ENCODE results near the gene IL17F.
A peak's percentile ranks its signal among the peaks of the same experiment; 100 is the strongest.

The IL17F gene

DNA sequence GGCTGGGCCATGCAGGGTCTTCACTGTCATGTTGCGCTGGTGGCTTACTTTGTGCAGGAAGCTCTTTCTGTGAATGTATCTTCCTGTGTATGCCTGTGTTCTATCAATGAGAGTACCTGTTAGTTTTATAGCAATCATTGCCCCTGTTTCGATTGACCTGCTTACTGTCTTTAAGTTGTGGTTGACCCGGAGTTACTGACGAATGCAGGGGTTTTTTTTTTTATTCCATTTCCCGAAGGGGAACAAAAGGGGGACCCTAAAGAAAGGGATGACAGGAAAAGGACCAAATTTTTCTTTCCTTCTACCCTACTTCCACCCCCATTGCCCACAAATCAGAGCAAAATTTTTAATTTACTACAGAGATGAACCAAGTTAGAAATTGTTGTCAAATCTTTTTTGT lies at the start of gene IL17F:
Gene IL17F (minus strand): TSS at position 101 of the 400 bp plus-strand sequence. CDS start 71 bp downstream, at position 30.
- no peak for DNase-seq (ENCODE audit: low spot score)

- DNase-seq (ENCODE audit: low spot score): no peak
Observed at GRCh38 chr6:52293067-52293466, 48.8 kb upstream of the IL17F start.

DNA sequence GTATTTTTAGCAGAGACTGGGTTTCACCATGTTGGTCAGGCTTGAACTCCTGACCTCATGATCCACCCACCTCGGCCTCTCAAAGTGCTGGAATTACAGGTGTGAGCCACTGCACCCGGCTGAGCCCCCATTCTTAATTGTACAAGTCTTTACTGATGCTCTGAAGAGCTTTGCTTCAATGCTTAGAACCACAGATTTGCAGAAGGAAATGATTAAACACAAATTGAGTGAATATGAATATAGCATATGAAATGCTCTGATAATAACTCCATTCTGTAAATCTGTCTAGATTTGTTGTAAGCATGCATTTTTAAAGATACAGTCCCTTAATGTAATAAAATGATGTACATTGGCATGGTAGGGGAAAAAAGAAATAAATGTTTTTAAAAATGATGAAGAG lies 44.5 kb upstream of the IL17F start:
- DNase-seq (ENCODE audit: low spot score): no peak

DNA sequence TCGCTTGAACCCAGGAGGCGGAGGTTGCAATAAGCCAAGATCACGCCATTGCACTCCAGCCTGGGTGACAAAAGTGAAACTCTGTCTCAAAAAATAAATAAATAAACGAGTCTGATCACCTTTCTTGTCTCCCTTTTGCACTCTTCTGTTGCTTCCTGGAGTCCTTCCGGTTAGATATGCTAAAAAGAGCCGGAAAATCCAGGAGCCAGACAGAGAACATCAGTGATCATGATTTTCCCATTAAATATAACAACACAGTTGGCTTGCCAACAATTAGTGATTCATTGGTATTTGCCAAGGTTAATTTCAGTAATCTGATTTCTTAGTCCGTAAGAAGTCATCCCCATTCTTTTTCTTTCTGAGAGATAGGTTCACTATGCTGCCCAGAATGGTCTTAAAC lies 43.9 kb upstream of the IL17F start:
- no peak for DNase-seq (ENCODE audit: low spot score)

DNA sequence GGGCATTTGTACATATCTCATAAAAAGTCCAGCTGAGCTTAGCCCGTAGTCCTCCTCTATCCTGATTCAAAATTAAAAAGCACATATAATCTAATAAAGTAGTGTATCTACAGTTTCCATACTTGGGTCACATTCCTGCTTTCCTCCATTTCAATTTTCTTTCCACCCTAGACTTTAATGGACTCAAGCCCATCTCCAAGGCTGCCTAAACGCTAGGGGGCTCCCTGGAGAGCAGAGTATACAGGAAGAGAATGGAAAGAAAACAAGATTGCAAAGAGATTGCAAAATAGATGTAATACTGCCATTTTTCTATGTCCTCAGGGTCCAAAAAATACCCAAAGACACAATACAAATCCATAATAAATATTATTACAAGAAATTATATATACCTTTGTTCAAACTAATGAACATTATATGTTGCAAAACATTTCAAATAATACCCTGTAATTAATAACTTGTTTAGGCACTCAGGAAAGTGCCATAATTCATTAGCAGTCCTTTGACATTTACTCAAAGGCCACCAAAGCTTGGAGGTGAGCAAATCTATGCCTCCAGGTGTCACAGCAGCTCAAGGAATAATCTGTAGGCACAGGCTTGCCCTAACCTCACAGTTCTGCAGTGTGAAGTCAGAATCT lies 42.6 kb upstream of the IL17F start:
- DNase-seq (ENCODE audit: low spot score): peak; percentile 70

DNA sequence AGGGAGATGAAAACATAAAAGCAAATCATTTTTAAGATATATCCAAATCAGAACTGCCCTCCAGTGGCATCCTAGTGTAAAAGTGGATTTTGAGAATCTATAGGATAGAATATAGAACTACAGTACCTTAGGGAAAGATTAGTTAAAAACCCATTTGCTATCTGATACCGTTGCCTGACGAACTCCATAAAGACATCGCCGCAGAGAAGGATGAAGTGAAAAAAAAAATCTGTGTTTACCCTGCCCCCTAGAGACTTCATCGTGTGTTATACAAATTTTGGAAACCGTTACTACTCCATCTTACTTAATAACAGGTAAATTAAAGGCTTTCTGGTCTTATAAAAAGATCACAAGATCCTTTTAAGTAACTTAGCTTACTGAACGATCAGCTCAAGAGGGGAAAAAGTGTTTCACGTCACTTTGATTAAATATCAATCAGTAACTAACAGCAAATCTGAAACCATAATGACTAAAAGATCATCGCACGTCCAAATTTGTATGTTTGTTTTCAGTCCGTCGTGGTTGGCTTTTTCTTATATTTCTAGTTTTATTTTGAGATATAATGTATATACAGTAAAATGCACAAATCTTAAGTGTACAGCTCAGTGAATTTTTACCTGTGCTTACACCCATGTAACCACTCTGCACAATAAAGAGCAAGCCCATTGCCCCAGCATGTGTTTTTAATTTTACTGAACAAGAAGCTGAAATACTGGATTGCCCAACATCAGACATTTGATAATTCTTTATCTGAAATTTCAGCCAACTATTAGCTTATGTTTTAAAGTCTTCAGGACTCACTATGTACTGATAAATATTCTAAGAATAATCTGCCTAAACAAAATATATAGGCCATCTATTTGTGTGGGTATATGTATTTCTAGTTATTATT lies 41.1 kb upstream of the IL17F start:
- no peak for DNase-seq (ENCODE audit: low spot score)

GRCh38 chr6:52284460-52285176 lies 40.3 kb upstream of the IL17F start, which contains the start of gene MCM3:
MCM3 (minus strand) TSS chr6:52284742; CDS start chr6:52284674, 68 bp downstream.
- DNase-seq (ENCODE audit: low spot score): peak; percentile 98

DNA sequence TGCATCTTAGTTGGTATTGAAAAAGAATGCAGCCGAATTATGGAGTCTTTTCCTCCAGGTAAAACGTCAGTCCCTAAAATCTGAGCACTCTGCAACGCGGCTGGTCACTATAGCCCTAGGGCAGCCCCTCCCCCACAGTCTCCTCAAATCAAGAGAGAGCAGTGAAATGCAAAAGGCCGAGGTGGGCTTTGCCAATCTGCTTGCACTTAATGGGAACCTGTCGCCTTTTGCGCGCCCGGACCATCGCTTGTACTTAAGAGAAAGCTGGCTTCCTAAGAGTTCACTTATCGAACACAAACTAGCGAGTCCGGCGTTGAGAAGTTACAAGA lies 39.8 kb upstream of the IL17F start:
- no peak for DNase-seq (ENCODE audit: low spot score)

DNA sequence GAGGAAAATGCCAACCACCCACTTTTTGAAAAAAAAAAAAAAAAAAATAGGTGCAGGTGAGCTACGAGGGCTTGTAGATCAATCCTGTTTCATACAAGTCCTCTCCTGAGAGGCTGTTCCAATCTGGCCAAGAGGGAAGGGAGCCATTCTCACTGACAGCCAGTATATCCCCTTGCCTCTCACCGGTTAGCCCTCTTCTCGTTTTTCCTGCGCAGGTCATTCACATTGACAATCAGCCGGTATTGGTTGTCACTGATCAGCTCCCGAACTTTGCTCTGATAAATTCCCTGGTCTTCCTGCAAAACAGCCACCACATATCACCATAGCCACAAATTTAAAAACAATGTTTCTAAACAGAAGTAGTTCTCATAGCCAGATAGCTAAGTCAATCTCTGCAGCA lies 38.8 kb upstream of the IL17F start:
- no peak for DNase-seq (ENCODE audit: low spot score)

- DNase-seq (ENCODE audit: low spot score): no peak
Observed at GRCh38 chr6:52276130-52276529, 31.8 kb upstream of the IL17F start.

- no peak for DNase-seq (ENCODE audit: low spot score)
Observed at GRCh38 chr6:52271852-52272460, 27.7 kb upstream of the IL17F start.

DNA sequence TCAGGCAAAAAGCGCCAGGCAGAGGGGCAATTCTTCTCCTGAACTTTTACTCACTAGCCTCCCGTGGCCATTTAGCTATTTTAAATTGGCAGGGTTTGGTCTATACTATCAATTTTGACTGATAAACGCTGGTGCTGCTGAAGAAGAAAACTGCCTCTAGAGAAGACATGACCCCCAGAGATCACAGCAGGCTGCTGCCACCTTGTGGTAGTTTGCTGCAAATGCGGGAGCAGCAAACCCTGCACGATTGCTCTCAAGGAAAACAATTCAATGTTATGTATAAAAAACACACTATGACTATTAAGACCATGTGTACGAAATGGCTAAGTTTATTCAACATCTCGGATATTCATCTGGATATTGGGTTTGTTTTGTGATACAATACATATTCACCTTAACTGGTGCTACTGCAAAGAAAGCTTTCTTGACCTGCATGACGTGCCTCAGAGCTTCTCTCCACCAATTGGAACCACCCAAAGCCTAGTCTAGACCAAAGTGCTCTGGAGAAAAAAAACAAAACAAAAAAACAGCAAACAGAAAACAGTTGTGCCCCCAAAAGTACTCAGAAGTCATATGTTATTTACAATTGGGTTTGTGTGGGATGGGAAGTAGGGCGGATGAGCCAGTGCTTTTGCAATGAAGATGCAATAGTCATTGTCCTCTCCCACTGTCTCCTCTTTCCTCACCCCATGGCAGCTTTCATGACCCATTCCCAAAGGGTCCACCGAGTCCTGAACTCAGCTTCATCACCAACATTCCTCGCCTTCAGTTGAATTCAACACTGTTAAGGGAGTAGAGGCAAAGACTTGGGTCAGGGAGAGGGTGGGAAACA lies 19.6 kb upstream of the IL17F start:
- DNase-seq (ENCODE audit: low spot score): peak; percentile 76

DNA sequence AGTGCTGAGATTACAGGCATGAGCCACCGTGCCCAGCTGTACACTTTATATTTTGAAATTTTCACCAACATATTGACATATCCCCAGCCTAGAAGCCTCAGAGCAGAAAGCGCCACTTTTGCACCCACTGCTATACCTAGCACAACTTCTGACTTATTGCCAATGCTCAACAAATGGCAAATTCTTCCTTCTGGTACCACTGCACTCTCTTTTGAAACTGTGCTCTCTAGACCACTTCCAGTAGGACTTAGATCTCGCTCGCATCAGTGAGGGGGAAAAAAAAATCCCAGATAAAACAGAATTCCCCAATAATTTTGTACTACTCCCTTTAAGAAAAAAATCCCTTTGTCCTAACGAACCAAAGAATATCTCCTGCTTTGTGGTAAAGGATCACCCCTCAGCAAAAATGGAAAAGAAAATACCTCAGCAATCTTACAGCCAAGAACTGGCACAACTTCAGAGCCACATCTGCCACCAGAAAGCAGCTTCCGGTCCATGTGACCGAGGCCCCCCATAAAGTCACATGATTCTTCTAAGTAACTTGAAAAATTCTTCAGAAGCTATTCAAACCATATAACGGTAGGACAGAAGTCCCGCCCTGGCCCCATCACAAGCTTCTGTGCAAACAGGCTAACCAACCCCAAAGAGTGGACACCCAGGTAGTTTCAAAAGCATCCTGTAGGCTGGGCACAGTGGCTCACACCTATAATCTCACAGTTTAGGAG lies 18.5 kb upstream of the IL17F start:
- no peak for DNase-seq (ENCODE audit: low spot score)

GRCh38 chr6:52261229-52261628 lies 16.9 kb upstream of the IL17F start:
- peak; percentile 62 for DNase-seq (ENCODE audit: low spot score)

DNA sequence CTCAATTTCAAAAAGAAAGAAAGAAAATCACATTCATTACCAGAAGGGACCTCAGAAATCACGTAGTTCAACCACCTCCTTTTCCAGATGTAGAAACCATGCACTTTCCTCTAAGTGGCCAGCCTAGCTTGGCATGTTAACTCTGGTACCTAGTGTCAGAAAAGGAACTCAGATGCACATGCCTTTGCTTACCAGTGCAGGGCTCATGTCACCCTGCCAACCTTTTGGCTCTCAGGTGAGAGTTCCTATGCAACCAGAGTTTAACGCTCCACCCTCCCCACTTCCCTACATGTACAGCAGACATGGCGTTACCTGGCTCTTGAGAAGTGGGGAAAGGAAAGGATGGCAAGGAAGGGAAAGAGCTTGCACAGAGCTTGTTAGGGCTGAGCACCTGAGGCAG lies 16.3 kb upstream of the IL17F start:
- no peak for DNase-seq (ENCODE audit: low spot score)

GRCh38 chr6:52255434-52255833 lies 11.1 kb upstream of the IL17F start:
- DNase-seq (ENCODE audit: low spot score): no peak

DNA sequence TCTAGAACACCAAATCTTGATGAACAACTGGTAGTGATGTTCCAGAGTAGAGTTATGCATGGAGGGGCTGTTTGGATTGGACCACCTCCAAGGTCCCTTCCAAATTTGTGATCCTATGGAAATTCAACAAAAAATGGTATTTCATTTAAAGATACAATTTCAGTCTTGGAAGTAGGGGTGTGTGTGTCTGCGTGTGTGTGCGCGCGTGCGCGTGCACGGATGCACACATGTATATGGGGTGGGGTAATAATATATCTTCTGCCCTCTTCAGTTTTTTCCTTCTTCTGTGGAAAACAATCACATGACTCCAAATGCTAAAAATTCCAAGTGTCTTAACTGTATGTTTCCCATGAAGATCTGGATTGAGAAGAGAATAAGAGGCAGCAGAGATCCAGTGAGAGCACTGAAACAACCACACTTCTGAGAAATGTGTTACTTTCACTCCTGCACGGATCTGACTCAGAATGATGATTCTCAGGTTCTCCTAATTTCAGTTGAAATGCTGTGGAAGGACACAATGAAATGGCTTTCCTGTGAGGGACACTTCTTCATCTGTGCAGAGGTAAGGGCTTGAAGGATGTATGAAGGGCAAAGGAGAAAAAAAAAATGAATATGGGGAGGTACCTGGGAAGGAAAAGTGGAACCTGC lies 10.6 kb upstream of the IL17F start:
- no peak for DNase-seq (ENCODE audit: low spot score)

- peak; percentile 43 for DNase-seq (ENCODE audit: low spot score)
Observed at GRCh38 chr6:52253494-52253893, 9.2 kb upstream of the IL17F start.

DNA sequence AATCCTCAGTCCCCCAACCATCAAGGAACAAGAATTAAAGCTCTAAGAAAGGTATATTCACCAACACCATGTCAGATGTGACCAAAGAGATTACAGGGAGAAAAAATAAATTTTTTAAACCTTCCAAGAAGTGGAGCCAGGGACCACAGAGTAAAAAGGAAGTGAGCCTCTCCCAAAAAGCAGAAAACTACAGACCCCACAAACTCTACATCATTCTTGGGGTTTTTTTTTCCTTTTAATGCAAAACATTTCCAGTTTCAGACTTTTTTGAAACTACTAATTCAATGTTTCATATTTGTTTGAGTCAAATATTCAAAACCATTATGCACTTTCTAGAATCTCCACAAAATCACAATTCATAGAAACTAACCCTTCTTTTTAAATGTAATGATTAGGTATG lies 6.8 kb upstream of the IL17F start:
- no peak for DNase-seq (ENCODE audit: low spot score)

DNA sequence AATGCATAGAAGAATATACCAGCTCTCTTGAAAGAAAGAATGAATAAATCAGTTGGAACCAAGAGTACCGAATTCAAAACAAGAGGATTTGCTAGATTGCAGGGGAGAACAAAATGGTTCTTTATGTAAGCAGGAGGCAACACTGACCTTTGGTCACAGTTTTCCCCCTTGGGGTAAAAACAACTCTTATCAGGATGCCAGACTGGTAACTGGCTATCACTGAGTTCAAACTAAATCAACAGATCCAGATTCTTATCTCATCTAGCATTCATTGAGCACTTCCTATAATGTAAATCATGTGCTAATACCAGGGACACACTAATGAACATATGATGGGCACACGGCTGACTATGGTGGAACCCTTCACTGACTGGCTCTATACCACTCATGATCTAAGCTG lies 4.8 kb upstream of the IL17F start:
- no peak for DNase-seq (ENCODE audit: low spot score)

Data from AG08395 (cell line).